GM19467 (cell line): Measurements from ENCODE around the gene SLC19A1.
"Not testable (repeated sequence)": the region's sequence is repeated elsewhere in the genome, so short reads cannot be mapped to it uniquely, and the experiment has no call there.

Experiments used
- ATAC-seq: cut with Tn5 transposase; IDR thresholded peaks from one replicate; pipeline ENCODE4 v1.9.1; 2021; ENCODE audit warnings: mild to moderate bottlenecking, moderate library complexity; ENCODE audit not compliant: unreplicated experiment

SLC19A1 gene

DNA sequence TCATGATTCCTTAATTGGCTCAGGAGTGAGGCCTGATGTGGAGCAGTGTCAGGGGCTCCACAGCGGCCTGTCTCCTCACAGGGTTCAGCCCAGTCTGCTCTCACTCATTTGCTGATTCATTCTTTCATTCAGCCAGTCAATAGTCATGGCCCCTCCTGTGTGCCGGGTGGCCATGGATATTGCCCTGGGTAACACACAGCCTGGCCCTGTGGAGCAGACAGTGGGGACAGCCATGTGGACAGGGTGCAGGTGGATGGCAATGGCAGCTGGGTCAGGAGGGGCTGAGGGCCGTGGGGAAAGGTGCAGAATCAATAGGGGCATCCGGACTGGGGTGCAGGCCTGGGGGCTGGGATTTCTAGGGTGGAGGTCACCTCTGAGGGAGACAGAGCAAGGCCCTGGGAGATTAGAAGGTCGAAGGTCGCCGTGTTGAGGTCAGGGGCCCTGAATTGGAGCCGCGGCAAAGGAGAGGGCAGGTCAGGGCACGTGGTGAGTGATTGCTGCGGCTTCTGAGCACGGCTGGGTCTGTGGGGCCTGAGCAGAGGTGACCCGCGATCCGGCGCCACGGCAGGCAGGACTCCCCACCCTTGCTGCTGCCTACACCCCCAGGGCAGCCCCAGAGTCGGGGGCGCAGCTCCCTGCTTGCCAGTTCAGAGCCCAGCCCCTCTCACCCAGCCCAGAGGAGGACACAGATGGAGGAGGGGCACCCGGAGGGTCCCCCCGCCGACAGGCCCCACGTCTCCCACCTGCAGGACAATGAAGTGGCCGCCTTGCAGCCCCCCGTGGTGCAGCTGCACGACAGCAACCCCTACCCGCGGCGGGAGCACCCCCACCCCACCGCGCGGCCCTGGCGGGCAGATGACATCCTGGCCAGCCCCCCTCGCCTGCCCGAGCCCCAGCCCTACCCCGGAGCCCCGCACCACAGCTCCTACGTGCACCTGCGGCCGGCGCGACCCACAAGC is 33.4 kb downstream of the SLC19A1 start:
- ATAC-seq, result no peak

DNA sequence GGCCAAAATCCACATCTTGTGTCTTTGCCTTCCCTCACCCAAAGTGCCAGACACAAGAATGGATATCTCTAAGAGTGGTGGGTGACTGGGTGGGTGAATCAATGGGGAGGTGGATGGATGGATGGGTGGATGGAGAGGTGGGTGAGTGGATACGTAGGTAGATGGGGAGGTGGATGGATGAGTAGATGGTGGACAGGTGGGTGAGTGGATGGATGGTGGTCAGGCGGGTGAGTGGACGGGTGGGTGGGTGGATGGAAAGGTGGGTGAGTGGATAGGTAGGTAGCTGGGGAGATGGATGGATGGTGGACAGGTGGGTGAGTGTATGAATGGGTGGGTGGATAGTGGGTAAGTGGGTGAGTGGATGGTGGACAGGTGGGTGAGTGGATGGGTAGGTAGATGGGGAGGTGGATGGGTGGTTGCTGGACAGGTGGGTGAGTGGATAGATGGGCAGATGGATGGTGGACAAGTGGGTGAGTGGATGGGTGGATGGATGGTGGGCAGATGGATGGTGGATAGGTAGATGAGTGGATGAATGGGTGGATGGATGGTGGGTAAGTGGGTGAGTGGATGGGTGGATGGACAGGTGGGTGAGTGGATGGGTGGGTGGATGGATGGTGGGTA is 34.2 kb downstream of the SLC19A1 start:
- ATAC-seq, result no peak

DNA sequence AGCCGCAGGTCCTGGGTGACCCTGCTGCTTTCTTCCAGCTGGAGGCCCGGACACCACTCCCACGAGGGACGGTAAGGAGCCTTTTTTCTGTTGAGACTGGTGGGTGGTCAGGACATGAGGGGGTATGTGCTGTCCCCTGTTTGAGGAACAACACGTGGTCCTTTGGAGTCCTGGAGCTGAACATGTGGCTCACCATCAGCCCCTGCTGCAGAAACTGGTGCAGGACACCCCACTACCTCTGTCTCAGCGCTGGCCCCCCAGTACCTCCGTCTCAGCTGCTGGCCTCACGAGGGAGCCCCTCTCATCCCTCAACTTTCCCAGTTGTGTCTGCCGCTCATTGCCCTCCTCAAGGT is 34.7 kb downstream of the SLC19A1 start:
- ATAC-seq, result no peak

DNA sequence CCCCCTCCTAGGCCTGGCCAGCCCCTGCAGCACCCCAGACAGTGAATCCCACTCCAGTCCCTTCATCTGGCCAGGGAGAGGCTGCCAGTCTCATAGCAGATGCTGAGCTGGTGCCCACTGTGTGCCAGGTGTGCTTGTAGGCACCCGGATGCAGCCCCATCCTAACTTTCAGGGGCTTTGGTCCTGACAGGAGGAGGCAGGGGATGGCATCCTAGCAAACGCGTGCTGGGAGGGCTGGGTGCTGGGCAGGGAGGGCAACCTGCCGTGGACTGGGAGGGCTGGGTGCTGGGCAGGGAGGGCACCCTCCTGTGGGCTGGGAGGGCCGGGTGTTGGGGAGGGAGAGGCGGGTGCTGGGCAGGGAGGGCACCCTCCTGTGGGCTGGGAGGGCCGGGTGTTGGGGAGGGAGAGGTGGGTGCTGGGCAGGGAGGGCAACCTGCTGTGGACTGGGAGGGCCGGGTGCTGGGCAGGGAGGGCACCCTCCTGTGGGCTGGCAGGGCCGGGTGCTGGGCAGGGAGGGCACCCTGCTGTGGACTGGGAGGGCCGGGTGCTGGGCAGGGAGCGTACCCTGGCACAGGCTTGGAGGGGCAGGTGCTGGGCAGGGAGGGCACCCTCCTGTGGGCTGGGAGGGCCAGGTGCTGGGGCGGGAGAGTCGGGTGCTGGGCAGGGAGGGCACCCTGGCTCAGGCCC is 35.3 kb downstream of the SLC19A1 start:
- no peak for ATAC-seq

DNA sequence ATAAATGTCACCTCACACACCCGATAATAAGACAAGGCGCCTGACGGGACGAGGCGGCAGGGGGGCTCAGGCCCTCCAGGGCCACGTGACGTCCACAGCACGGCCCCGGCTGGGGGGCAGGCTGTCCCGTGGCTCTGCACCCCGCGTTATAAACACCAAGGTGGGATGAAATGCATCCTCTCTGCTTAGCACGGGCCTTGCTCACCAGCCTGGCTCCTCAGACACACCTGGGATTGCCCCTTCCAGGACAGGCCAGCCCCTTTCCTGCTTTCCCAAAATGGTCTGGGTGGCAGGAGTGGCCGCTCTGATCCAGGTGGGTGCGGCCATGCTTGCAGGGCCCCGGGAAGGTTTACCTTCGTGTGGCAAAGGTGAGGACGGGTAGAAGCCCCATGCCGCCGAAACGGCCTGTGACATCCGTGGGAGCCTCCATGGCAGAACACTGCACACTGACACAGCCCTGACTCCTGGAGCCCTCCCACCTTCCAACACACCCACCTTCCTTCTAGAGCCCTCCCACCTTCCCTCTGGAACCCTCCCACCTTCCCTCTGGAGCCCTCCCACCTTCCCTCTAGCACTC is 35.9 kb downstream of the SLC19A1 start:
- ATAC-seq, result no peak

DNA sequence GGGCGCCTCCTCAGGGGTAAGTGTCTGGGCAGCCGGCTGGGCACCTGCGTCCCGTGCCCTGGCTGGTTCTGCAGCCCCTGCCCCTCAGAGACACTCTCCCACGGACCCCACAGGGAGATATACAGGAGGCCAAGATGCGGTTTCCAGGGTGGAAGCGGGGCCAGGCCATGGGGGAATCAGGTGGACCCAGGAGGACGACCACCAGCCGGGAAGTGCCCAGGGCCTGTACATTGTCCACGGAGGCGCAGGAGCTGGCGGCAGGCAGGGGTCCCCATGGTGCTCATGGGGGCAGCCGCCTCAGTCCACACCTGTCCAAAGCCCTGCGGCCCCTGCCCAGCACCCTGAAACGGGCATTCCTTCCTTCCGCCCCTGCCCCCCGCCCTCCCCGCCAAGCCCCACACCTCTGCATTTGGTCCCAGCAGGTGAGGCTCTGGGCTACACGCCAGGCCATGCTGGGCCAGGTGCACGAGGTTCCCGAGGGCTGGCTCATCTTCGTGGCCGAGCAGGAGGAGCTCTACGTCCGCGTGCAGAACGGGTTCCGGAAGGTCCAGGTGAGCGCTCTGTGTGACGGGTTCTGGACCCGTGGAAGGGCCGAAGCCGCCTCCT is 36.7 kb downstream of the SLC19A1 start:
- ATAC-seq, result no peak

DNA sequence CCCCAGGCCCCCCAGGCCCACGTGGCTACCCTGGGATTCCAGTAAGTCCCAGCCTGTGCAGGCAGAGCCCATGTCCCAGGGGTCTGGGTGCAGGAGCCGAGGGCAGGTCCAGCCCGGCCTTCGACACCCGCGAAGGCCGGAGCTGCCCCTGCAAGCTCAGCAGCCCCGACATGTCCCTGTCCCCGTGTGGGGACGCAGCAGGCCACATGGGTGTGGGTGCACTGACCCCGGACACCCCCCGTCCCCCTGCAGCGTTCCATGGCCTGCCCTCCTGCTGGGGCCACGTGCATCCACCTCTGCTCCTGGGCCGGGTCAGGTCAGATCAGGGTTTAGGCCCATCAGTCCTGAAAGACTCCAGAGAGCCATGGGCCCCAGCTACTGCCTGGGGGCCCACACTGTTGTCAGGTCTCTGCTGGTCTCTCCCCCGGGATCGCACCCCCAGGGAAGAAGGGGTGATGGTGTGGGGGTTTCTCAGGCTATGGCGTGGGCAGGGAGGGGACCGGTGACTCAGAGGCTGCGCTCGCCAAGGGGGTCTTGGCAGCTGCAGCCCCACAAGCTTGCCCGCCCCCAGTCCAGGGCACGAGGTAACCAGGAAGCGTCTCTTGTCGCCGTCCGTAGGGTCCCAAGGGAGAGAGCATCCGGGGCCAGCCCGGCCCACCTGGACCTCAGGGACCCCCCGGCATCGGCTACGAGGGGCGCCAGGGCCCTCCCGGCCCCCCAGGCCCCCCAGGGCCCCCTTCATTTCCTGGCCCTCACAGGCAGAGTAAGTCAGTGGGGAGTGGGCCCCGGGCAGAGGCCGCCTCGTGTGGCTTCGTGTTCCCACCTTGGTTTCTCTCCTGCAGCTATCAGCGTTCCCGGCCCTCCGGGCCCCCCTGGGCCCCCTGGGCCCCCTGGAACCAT is 37.5 kb downstream of the SLC19A1 start:
- no peak for ATAC-seq

DNA sequence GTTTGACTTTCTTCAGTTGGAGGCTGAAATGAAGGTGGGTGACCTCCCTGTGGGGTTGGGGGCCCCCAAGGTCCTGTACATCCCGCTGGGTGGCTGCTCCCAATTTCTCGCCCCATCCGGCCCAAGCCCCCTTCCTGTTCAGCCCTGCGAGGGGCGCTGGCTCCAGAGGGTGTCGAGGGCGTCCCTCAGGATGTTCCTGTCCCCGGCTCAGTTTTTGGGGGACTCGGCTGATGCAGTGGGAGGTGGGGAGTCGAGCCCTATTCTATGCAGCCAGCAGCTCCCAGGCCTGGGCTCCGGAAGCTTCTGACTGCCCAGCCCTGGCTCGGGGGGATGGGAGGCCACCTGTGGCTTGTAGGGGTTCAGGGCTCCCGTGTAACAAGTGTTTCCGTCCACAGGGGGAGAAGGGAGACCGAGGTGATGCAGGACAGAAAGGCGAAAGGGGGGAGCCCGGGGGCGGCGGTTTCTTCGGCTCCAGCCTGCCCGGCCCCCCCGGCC is 38.2 kb downstream of the SLC19A1 start:
- ATAC-seq, result no peak

DNA sequence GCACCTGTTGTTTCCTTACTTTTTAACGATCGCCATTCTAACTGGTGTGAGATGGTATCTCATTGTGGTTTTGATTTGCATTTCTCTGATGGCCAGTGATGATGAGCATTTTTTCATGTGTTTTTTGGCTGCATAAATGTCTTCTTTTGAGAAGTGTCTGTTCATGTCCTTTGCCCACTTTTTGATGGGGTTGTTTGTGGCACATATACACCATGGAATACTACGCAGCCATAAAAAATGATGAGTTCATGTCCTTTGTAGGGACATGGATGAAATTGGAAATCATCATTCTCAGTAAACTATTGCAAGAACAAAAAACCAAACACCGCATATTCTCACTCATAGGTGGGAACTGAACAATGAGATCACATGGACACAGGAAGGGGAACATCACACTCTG is 39.0 kb downstream of the SLC19A1 start:
- not testable (repeated sequence) for ATAC-seq

DNA sequence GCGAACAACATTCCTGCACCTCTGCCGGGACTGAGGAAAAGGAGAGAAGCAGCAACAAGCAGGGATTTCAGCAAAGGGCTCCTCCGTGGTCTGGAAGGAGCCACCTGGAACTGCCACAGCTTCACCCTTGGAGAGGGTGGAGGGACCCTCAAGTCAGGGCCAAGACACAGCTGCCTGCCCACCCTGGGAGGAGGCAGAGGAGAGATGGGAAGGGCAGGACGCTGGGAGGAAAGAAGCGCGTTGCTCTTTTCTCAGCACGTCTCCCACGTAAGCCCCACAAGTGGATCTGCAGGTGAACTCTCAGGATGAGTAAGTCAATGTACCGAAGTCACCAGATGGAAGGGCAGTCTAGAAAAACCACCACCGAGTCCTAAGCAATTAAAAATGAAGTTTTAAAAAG is 39.6 kb downstream of the SLC19A1 start:
- ATAC-seq, result no peak

DNA sequence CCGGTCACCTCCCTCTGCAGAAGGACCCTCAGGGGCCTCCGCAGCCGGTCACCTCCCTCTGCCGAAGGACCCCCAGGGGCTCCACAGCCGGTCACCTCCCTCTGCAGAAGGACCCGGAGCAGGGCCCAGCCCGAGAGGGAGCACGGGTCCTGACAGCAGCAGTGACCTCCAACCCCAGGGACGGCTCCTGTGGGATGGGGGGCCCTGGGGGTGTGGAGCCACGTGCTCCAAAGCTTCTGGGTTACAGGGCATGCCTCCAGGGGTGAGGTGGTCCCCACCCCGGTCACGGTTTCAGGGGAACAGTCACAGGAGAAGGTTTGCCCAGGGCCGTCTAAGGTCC is 40.3 kb downstream of the SLC19A1 start:
- no peak for ATAC-seq

DNA sequence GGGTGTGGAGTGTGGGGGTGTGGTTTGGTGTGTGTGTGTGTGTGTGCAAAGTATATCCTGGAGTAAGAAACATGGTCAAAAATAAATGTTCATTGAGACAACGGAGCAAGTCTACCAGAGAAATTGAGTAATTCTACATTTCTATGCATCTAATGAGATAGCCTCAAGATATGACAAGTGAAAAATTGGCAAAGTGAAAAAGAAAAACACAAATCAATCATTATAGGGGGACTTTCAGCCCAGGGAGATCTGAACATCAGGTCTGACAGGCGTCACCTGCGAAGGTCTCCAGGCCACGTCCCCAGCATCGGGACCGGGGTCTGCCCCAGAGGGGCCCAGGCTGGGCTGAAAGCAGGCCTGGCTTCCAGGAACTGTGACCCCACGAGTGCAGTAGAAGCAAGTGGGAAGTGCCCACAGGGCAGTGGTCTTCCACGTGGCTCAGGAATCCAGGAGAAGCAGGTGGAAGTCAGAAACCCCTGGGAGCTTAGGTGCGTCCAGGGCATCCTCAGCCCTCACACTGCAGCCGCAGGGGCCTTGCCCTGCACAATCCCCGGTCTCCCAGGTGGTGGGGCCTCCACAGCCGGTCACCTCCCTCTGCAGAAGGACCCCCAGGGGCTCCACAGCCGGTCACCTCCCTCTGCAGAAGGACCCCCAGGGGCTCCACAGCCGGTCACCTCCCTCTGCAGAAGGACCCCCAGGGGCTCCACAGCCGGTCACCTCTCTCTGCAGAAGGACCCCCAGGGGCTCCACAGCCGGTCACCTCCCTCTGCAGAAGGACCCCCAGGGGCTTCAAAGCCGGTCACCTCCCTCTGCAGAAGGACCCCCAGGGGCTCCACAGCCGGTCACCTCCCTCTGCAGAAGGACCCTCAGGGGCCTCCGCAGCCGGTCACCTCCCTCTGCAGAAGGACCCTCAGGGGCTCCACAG is 40.9 kb downstream of the SLC19A1 start:
- ATAC-seq, result not testable (repeated sequence)

DNA sequence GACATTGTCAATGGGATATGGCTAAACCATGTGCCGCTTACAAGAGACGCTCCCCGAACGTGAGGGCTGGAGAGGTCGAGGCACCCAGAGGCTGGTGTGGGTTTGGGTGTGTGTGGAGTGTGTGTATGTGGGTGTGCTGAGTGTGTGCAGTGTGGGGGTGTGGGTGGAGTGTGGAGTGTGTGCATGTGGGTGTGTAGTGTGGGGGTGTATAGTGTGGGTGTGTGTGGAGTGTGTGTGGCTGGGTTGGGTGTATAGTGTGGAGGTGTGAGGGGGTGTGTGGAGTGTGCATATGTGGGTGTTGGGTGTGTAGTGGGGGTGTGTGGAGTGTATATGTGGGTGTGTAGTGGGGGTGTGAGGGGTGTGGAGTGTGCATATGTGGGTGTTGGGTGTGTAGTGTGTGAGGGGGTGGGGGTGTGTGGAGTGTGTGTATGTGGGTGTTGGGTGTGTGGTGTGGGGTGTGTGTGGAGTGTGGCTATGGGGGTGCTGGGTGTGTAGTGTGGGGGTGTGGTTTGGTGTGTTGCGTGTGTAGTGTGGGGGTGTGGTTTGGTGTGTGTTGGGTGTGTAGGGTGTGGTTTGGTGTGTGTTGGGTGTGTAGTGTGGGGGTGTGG is 42.2 kb downstream of the SLC19A1 start:
- no peak for ATAC-seq

DNA sequence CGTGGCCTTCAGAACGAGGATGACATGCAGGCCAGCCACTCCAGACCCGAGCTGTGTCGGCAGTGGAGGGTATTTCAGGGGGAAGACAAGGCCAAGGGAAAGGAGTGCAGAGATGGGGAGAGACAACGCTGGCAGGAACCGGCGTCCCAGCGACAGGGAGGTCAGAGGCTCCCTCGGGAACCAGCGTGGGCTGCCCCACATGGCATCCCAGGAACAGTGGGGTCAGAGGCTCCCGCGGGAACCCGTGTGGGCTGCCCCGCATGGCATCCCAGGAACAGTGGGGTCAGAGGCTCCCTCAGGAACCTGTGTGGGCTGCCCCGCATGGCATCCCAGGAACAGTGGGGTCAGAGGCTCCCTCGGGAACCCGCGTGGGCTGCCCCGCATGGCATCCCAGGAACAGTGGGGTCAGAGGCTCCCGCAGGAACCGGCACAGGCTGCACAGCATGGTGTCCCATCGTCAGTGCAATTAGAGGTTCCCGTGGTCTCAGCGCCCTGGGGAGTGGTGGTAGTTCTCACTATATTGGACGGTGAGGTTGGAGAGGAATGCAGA is 43.0 kb downstream of the SLC19A1 start:
- no peak for ATAC-seq

DNA sequence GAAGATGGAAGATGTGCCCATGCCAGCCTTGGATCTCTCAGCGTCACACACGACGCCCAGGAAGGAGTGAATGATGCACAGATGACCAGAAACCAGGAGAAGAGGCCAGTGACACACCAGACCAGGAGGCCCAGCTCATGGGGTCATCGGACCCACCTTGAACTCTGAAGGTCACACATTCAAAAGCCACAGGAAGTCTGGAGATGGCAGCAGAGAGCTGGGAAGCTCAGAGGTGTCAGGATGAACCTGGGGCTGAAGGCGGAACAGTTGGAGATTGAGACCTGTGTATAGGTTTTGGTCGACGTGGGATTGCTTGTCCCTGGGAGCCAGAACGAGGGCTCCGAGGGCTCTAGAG is 43.6 kb downstream of the SLC19A1 start:
- ATAC-seq, result no peak

DNA sequence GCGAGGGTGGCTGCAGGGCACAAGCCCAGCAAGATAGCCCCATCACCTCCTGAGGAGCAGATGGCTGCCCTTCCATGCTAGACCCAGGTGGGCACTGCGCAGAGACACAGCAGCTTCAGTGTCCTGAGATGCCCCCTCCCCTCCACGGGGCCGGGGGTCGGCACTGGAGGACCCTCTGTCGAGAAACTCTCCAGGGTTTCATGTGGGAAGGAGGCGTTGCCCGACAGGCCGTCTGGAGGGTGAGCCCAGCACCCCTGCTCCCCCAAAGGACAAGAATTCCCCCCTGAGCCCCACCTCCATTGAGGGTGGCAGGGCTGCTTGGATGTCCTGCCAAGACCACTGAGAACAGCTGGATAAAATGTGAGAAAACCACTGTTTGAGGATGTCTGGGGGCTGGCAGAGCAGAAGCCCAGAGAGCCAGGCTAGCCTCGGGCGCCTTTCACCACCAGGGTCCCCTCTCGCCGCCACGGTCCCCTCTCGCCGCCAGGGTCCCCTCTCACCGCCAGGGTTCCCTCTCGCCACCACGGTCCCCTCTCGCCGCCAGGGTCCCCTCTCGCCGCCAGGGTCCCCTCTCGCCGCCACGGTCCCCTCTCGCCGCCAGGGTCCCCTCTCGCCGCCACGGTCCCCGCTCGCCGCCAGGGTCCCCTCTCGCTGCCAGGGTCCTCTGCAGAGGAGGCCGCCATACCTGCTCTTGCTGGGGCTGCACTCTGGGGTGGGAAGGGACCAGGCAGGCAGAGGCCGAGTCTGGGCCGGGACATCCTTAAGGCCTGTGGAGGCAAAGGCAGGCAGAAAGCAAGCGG is 44.2 kb downstream of the SLC19A1 start:
- ATAC-seq, result no peak
